Ovary (tissue), 9 donors: ENCODE measurements around the gene CUZD1. TPM values are rescaled to one million over a fixed set of nuclear protein-coding genes. Genes with fewer than 3 reads are reported as not detected.

Experiments
- DNase-seq, 5 donors: peaks; one replicate each; pipeline ENCODE4 v3.0.0-alpha.2; 2019 to 2020
- H3K27ac ChIP-seq, 2 donors: fragments of 200-600 bp; one replicate each; pipeline versions ENCODE4 v1.5.1 to v1.8.0; 2019 to 2022
- H3K27me3 ChIP-seq: fragments of 200-600 bp; one replicate; pipeline ENCODE4 v1.8.0; 2022
- H3K36me3 ChIP-seq: fragments of 200-600 bp; sonication (generic); one replicate; pipeline ENCODE4 v1.5.1; 2019
- H3K4me1 ChIP-seq: one replicate; pipeline ENCODE4 v1.8.1; 2013; ENCODE audit warnings: mild to moderate bottlenecking, moderate library complexity; ENCODE audit not compliant: insufficient read depth
- H3K4me3 ChIP-seq: fragments of 200-600 bp; sonication (generic); one replicate; pipeline ENCODE4 v1.5.1; 2017
- H3K9me3 ChIP-seq, 2 donors: fragments of 200-600 bp in 1 of 2; sonication (generic) in 1 of 2; one replicate each; pipeline versions ENCODE4 v1.5.1 to v1.8.1; 2013 to 2019; ENCODE audit warnings: mild to moderate bottlenecking in 1 of 2, moderate library complexity in 1 of 2
- EP300 ChIP-seq: sonication (generic); formaldehyde crosslinking; IDR thresholded peaks from one replicate; pipeline ENCODE4 v1.6.1; 2017; ENCODE audit warnings: antibody characterized with exemption
- POLR2A ChIP-seq: fragments of 450-650 bp; IDR thresholded peaks from one replicate; pipeline ENCODE4 v1.6.1; 2017; ENCODE audit warnings: antibody characterized with exemption, mild to moderate bottlenecking, moderate library complexity
- WGBS, 3 donors: extraction: QIAGEN DNeasy Blood & Tissue Kit in 1 of 3; methylation state at CpG; one replicate each; pipeline versions ENCODE4 v1.1.5 to v1.1.7; 2013 to 2017; 5-methylcytosine and 5-hydroxymethylcytosine counted together
- intact Hi-C, 4 donors: fragments of 100-400 bp; cut with DNase I; formaldehyde crosslinking; loops; one replicate each; pipeline versions ENCODE4 v1.11.0 to v1.15.1; 2022 to 2023
- polyA plus RNA-seq, 2 donors: library from polyadenylated mRNA; stranded (reverse); fragments of 200-250 nt in 1 of 2; fragments of 350-450 nt in 1 of 2; fragmentation: Illumina TruSeq in 1 of 2; extraction: RNeasy Lipid Tissue Mini Kit (QIAGEN cat#74804) in 1 of 2; gene quantifications; one replicate each; pipeline ENCODE4 v1.2.3, GENCODE V29; 2013 to 2014
- total RNA-seq, 7 donors: library from RNA; depleted of rRNA in 2 of 7; stranded (reverse); fragments of >200 nt in 2 of 7; fragmentation: NEBNext Ultra II Directional in 3 of 7; extraction: Animal tissue kit (Norgen Biotek cat#: 25700) in 3 of 7; gene quantifications; one replicate each; pipeline versions ENCODE4 v1.1.0 to v1.2.4, GENCODE V29; 2016 to 2023
- TF ChIP-seq, protein P1 (sequence below), 3 donors: fragments of 450-650 bp in 2 of 3; fragments of 200-600 bp in 1 of 3; IDR thresholded peaks; one replicate each; pipeline versions ENCODE4 v1.5.1 to v1.8.0; 2016 to 2022; ENCODE audit warnings: antibody characterized with exemption in 3 of 3, mild to moderate bottlenecking in 1 of 3
- donor health status: DM: no; HTN: no; CAD: no; lungs with moderate emphysema.
- donor health status: DM: no; HTN: no; CAD: no.
- donor health status: Bipolar disorder and iron deficiency.
- donor health status: DM: yes; HTN: yes; CAD: no.
- donor health status: DM: no; HTN: no; CAD: no.
- donor health status: DM: yes; HTN: yes; CAD: no.

The CUZD1 gene
- total and polyA plus RNA-seq, 9 donors, result 0.36 to 2.9 (median 0.83) TPM

- DNase-seq, result no peak
- Histone ChIP-seq H3K4me1 (no peaks in the 10 kb centered on the region), H3K36me3 (no peaks in the 10 kb centered on the region), H3K27me3 (no peaks in the 10 kb centered on the region), H3K9me3 (no peaks in the 10 kb centered on the region), H3K4me3 (no peak overlapping the region), H3K27ac (no peak overlapping the region)
- no peak for TF ChIP-seq EP300
- no peak for TF ChIP-seq POLR2A
- TF ChIP-seq, protein P1, sequence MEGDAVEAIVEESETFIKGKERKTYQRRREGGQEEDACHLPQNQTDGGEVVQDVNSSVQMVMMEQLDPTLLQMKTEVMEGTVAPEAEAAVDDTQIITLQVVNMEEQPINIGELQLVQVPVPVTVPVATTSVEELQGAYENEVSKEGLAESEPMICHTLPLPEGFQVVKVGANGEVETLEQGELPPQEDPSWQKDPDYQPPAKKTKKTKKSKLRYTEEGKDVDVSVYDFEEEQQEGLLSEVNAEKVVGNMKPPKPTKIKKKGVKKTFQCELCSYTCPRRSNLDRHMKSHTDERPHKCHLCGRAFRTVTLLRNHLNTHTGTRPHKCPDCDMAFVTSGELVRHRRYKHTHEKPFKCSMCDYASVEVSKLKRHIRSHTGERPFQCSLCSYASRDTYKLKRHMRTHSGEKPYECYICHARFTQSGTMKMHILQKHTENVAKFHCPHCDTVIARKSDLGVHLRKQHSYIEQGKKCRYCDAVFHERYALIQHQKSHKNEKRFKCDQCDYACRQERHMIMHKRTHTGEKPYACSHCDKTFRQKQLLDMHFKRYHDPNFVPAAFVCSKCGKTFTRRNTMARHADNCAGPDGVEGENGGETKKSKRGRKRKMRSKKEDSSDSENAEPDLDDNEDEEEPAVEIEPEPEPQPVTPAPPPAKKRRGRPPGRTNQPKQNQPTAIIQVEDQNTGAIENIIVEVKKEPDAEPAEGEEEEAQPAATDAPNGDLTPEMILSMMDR (IDR thresholded peaks at IDR 0.05), result no peak
- 82 to 92% (median 89%) methylated on average over 3 of the region's 3 CpGs for WGBS, 3 donors
- intact Hi-C loops, result no loop called here
Observed at GRCh38 chr10:122827302-122827701, 18.4 kb downstream of the CUZD1 start.

- Histone ChIP-seq H3K4me1 (no peaks in the 10 kb centered on the region), H3K9me3 (no peaks in the 10 kb centered on the region), H3K27me3 (no peaks in the 10 kb centered on the region), H3K36me3 (no peaks in the 10 kb centered on the region), H3K27ac (no peak overlapping the region), H3K4me3 (no peak overlapping the region)
- 80 to 87% (median 83%) methylated on average over 11 of the region's 11 CpGs for WGBS, 3 donors
- DNase-seq, result no peak
- intact Hi-C loops, result no loop called here
- TF ChIP-seq, protein P1 (IDR thresholded peaks at IDR 0.05), result no peak
- TF ChIP-seq POLR2A (no peak), EP300 (no peak)
Observed at GRCh38 chr10:122822973-122823690, 22.5 kb downstream of the CUZD1 start.

DNA sequence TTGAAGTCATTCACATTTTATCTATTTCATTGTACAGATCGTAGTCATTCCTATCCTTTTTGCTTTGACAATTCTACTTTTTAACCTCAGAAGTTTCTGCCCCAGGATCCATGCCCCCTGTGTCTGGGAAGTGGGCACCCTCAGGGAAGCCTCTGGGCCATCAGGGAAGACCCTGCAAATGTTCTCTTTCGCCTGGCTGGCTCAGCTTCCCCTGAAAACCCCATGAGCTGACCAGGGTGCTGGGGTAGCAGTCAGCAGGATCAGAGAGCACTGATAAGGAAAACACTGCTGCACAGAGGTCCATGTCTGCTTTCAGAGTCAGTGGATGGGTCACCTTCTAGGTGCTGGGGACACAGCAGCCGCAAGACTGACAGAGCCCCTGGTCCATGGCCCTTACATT is 23.8 kb downstream of the CUZD1 start:
- intact Hi-C loops, result no loop called here
- DNase-seq, result no peak
- no peaks in the 10 kb centered on the region for H3K4me1 ChIP-seq

DNA sequence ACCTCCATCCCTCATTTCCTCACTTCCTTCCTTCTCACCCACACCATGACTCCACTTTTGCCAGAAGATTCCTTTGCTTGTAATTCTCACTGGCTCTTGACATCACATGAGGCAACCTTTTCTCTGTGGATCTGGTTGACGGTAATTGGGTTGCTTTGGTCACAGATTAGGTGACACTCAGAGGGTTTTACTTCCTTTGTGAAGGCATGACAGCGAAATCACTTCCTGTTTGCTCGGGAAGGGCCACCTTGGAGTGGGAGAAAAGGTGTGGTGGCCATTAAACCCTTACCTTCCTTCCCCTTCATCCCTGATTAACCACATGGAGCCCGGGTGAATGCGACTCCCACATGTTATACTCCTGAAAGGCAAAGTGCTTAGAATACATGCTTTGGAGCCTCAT is 30.2 kb downstream of the CUZD1 start:
- DNase-seq, result no peak
- 64 to 71% (median 70%) methylated on average over 5 of the region's 5 CpGs for WGBS, 3 donors
- H3K27ac ChIP-seq, result no peak overlapping the region

More for the DNA sequence above, 23.8 kb downstream of the CUZD1 start:
- no peaks in the 10 kb centered on the region for H3K9me3 ChIP-seq
- no peak for TF ChIP-seq POLR2A
- TF ChIP-seq, protein P1 (IDR thresholded peaks at IDR 0.05), result no peak
- no peak overlapping the region for H3K4me3 ChIP-seq
- WGBS, 3 donors, result 62 to 83% (median 76%) methylated on average over 3 of the region's 3 CpGs
- no peaks in the 10 kb centered on the region for H3K36me3 ChIP-seq
- no peak overlapping the region for H3K27ac ChIP-seq
- no peaks in the 10 kb centered on the region for H3K27me3 ChIP-seq

More for the DNA sequence above, 30.2 kb downstream of the CUZD1 start:
- no peaks in the 10 kb centered on the region for H3K36me3 ChIP-seq
- H3K9me3 ChIP-seq, result no peaks in the 10 kb centered on the region
- TF ChIP-seq, protein P1 (IDR thresholded peaks at IDR 0.05), result no peak
- TF ChIP-seq EP300, result no peak
- H3K27me3 ChIP-seq, result no peaks in the 10 kb centered on the region
- intact Hi-C loops, result no loop called here
- H3K4me1 ChIP-seq, result no peaks in the 10 kb centered on the region
- H3K4me3 ChIP-seq, result no peak overlapping the region
